ENCODE data around the gene RAB3B. TPM values are rescaled to one million over a fixed set of nuclear protein-coding genes. Genes with fewer than 3 reads are reported as not detected.

Gene RAB3B
- total and polyA plus RNA-seq, 9 of the 15 experiments (the other 6 are each of a cell fraction or from before 2014, with no cell fraction given): 0.07 to 0.47 (median 0.27) TPM

DNA sequence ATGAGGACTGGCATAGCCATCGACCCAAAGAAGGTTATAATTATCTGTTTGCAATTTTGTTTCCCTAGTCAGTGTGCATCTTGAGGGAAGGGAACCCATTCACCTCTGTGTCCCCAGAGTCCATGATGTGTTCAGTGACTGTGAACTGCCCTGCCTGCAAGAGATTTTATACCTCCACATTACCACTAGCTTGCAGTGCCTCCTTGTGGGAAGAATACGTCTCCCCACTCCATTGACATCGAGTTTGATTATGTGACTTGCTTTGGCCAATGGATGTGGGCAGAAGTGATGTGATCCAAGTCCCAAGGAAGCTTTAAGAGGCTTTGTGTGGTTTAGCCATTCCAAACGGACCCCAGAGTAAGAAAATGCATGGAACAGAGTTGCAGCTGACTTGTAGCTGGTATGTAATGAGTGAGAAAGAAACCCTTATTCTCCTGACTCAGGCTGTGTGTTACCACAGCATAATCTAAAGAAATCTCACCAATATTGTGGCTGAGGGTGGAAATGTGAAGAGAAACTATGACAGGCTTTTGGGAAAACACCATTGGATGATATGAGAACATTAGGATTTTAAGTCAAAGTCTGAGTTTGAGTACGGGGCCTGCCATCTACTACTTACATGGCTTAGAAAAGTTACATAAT, 64.2 kb downstream of the RAB3B start (continued):
- TF ChIP-seq, protein P1, sequence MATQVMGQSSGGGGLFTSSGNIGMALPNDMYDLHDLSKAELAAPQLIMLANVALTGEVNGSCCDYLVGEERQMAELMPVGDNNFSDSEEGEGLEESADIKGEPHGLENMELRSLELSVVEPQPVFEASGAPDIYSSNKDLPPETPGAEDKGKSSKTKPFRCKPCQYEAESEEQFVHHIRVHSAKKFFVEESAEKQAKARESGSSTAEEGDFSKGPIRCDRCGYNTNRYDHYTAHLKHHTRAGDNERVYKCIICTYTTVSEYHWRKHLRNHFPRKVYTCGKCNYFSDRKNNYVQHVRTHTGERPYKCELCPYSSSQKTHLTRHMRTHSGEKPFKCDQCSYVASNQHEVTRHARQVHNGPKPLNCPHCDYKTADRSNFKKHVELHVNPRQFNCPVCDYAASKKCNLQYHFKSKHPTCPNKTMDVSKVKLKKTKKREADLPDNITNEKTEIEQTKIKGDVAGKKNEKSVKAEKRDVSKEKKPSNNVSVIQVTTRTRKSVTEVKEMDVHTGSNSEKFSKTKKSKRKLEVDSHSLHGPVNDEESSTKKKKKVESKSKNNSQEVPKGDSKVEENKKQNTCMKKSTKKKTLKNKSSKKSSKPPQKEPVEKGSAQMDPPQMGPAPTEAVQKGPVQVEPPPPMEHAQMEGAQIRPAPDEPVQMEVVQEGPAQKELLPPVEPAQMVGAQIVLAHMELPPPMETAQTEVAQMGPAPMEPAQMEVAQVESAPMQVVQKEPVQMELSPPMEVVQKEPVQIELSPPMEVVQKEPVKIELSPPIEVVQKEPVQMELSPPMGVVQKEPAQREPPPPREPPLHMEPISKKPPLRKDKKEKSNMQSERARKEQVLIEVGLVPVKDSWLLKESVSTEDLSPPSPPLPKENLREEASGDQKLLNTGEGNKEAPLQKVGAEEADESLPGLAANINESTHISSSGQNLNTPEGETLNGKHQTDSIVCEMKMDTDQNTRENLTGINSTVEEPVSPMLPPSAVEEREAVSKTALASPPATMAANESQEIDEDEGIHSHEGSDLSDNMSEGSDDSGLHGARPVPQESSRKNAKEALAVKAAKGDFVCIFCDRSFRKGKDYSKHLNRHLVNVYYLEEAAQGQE (IDR thresholded peaks at IDR 0.05; ENCODE audit: borderline replicate concordance): peak; percentile 49; the same call in 1 of the 2 replicates
- TF ChIP-seq, protein P1 (CRISPR knock-in tag; IDR thresholded peaks at IDR 0.05; ENCODE audit: low read depth): no peak
- TF ChIP-seq SP1 (CRISPR knock-in tag; IDR thresholded peaks at IDR 0.05) (0 out of 2 replicates have a peak, but pooled peaks have one; percentile 24), MAZ (CRISPR knock-in tag; conservative IDR thresholded peaks at IDR 0.05 in 1 of 2, IDR thresholded peaks at IDR 0.05 in 1 of 2) (no peak), ZNF408 (CRISPR knock-in tag; IDR thresholded peaks at IDR 0.05; ENCODE audit: low read depth) (no peak)
- TF ChIP-seq, protein P2, sequence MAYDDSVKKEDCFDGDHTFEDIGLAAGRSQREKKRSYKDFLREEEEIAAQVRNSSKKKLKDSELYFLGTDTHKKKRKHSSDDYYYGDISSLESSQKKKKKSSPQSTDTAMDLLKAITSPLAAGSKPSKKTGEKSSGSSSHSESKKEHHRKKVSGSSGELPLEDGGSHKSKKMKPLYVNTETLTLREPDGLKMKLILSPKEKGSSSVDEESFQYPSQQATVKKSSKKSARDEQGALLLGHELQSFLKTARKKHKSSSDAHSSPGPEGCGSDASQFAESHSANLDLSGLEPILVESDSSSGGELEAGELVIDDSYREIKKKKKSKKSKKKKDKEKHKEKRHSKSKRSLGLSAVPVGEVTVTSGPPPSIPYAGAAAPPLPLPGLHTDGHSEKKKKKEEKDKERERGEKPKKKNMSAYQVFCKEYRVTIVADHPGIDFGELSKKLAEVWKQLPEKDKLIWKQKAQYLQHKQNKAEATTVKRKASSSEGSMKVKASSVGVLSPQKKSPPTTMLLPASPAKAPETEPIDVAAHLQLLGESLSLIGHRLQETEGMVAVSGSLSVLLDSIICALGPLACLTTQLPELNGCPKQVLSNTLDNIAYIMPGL (CRISPR knock-in tag; IDR thresholded peaks at IDR 0.05): no peak
